Stimulated activated CD8-positive, alpha-beta memory T cell treated with anti-CD3 and anti-CD28 coated beads, Interleukin-7, amount 100 ng/mL, for 4 hours (primary cell): ENCODE measurements around the gene AP2A2.

Source experiments
- DNase-seq, 2 donors: peaks; one replicate each; pipeline ENCODE4 v3.0.0-alpha.2; 2020; ENCODE audit warnings: low read depth in 2 of 2

The AP2A2 gene

DNA sequence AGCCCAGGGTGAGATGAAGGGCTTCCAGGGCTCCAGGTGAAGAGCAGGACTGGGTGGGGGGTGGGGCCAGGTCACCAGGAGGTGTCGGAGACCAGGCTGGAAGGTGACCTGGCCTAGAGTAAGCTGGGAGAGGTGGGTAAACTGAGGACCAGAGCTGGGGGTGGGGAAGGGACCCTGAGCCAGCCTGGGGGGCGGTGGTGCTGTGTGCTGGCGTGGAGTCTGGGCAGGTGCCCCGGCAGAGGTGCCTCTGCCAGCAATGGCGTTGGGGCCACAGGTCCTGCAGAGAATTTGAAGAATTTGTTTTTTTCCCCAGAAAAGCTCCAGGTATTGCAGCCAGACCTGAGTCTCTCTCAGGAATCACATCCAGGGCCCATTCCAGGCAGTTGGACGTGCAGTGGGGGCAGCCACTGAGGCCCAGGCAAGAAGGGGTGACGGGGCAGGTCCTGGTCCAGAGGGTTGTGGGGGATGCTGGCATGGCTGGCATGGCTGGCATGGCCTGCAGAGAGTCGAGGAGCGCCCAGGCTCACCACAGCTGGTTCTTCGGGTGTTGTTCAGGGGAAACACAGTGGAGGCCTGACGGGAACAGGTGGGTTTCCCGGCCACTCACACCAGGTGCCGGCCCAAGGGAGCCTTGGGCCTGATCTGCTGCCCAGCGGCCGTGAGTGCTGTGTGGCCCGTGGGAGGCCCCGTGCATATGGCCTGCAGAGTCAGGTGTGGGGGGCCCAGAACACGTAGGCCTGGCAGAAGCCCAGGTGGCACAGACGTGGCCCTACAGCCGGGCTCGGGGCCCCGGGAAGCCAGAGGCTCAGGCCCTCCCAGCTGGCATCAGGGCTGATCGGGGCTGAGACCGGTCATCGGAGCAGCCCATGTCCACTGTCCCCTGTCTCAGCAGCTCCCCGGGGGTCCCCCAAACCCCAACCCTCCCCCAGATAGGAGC is 117.2 kb downstream of the AP2A2 start:
- DNase-seq = no peak

DNA sequence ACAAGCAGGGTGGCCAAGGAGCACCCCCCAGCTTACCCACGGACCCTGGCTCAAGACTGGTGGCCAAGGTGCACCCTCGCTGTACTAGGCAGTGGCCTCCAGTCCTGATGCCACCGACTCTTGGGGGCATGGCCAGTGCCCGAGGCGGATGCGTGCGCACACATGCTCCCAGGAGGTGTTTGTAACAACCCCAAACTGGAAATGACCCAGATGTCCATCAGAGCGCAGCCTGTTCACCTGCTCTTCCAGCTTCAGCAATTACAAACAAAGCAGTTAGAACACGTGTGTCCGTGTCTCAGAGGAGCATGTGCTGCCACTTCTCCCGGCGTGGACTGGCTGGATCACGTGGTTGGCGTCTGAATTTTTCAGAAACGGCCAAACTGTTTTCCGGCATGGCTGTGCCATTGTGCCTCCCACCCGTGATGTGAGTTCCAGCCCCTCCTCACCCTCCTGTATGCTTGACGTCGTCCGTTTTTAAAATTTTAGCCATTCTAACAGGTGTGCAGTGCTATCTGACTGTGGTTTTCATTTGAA is 118.0 kb downstream of the AP2A2 start:
- no peak for DNase-seq

DNA sequence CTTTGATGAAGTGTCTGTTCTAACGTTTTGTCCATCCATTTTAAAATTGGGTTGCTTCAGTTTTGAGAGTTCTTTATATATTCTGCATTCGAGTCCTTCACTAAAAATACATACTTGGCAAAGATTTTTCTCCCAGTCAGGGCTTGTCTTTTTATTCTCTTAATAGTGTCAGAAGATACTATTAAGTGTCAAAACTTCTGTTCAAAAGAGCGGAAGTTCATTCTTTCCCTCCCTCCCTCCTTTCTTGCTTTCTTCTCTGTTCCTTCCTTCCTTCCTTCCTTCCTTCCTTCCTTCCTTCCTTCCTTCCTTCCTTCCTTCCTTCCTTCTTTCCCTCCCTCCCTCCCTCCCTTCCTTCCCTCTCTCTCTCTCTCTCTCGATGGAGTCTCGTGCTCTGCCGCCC is 118.5 kb downstream of the AP2A2 start:
- no peak for DNase-seq

DNA sequence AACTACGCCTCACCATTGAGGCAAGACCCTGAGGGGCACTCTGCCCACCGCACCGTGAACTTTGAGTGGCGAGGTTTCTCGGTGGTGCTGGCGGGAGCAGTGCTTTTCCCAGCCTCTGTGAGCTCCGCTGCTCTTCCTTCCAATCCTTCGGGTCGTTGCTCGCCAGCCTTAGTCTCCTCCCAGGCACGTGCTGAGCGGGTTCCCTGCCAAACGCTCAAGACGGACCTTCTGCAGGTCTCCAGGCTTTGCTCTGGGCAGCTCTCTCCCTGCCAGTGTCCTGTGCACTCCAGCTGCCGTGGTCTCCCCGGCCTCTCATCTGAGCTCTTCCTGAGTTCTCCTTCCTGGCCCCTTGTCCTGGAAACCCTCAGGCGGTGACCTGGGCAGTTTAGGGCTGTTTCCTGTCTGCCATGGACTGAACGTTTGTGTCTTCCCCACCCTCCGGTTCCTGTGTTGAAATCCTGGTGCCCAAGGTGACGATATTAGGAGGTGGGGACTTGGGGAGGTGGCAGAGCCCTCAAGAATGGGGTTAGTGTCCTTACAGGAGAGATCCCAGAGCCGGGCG is 122.0 kb downstream of the AP2A2 start:
- no peak for DNase-seq

DNA sequence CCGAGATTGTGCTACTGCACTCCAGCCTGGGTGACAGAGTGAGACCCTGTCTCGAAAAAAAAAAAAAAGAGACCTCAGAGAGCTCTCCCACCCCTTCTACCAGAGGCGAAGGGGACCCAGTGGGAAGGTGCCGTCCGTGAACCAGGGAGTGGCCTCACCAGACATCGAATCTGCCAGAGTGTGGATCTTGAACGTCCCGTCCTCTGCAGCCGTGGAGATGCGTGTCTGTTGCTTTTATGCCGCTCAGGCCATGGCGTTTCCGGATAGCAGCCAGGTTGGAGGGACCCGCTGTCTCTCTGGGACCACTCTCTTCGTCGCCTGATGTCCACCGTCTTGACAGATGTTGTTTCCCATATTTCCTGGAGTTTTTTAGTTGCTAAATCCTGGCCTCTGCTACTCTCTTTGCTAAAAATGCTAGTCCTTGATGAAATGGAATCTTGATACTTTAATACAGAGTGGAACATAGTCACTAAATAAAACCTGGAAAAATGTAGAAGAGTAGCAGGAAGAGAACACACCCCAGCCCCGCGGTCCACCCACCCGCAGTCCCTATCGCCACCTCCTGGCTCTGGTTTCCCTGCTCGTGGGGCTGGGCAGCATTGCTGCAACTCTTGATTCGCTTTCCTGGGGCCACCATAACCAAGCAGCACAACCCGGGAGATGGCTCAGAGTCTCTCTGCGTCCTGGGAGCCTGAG is 122.9 kb downstream of the AP2A2 start:
- DNase-seq = no peak

DNA sequence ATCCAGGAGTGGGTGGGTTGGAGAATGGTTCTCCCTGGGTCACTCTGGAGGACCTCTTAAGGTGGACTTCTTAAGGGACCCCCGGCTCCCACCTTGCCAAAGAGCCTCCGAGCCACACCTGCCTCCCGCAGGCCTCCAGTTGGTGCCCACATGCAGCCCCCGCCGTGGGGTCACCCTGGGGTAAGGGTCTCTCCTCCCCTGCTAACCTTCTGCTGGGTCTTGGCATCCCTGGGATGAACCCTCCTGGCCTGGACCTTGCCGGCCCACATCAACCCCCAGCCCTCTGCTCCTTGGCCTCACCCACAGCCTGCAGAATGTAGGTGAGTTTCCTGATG is 123.4 kb downstream of the AP2A2 start:
- DNase-seq = no peak

DNA sequence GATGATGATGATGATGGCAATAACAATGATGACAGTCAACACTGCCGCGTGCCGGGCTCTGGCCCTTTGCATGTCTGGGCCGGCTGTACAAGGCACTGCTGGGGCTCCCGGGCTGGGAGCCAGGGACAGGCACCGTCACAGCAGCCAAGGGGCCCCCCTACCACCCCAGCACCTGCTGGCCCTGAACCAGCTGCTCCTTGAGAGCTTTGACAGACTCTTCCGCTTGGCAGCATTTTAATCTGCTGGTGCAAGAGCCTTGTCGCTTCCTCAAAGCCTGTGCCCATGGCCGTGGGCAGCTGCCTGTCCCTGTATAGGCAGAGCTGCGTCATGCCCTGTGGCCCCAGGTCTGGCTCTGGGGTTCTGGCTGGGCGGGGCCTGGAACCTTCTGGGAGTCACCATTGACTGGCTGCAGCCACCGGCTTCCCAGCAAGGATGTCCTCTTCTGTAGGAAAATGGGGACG is 123.8 kb downstream of the AP2A2 start:
- no peak for DNase-seq

DNA sequence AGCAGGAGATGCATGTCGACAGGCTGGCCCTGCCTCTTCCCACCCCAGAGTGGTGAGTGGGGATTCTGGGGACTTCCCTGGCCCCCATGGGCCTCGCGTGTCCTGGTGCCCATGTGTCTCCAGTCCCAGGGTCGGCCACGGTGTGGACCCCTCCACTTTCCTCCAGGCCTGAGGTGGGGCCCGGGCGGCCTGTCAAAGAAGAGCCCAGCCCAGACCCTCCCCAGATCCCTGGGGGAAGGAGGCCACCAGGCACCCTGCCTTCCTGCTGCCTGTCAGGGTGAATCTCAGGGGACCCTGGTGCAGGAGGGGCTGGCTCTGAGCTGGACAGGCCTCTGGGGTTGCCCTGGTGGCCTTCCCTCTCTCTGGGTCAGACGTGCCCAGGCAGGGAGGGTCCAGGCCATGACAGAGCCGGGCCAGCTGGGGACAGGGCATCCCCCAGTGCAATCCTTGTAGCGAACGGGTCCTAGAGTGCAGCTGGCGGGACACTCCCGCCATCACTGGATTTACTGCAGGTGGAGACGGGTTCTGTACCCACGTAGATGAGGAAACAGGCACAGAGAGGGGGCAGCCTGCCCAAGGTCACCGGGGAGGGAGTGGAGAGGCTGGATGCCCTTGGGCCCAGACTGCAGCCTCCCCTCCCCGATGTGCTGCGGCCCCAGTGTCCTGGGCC is 124.4 kb downstream of the AP2A2 start:
- DNase-seq = no peak

DNA sequence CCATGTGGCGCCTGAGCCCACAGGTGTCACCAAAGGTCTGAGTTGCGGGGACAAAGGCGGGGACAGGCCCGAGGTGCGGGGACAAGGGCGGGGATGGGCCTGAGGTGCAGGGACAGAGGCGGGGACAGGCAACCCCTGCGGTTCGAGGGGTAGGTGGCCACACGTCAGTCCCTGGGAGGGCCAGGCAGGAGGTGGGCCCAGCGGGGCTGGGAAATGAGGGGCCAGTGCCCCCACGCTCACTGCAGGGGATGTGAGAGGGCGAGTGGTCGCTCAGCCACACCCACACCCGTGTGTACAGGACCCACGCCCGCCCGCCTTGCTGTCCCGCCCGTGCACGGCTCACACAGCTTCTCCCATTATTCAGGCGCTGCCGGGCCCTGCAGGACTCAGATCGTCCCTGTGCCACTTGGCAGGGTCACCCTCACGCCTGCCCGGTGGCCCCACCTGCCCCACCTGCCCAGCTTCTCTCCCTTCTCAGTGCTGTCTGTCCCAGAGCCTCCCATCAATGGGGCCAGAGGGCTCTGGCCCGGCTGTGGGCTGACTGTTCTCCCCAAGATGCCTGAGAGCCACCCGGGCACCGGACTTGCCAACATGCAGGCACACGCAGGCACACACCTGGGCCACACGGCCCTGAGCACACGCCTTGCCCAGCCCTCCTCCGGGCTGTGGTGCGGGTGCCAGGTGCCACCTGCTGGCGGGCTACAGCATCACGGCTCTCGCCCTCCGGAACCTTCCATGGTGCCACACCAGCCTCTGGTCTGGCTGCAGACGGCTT is 125.1 kb downstream of the AP2A2 start:
- DNase-seq = peak; percentile 16 to 53

DNA sequence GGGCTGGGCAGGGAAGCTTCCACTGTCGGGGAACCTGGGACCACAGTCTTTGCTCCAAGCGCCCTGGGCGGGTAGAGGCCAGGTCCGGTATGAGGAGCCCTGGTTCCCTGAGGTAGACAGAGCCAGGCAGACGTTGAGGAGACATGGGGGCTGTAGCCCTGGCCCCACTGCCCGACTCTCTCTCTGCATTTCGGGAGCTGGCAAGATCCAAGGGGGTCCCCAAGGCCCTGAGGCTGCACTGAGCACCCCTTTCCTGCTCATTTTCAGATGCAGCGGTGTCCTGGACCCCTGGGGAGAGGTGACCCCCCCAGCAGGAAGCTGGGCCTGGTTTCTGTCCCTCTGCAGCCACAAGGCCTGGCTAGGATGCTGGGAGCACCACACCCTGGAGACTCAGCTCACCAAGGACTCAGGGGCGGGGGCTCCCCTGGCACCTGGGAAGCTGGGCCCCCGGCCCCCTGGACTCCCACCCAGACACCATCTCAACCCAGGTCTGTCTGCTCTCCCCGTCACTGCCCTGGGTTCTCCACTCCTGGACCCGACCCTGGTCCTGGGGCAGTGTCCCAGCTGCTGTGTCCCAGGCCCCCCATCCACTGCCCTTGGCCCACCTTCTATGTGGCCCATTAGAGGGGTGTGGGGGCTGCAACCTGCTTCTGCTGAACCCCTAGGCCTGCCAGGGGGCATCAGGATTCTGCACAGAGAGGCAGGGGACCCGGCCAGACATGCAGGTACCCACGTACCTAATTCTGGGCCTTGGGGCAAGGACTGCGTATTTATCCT is 125.9 kb downstream of the AP2A2 start:
- DNase-seq = no peak

DNA sequence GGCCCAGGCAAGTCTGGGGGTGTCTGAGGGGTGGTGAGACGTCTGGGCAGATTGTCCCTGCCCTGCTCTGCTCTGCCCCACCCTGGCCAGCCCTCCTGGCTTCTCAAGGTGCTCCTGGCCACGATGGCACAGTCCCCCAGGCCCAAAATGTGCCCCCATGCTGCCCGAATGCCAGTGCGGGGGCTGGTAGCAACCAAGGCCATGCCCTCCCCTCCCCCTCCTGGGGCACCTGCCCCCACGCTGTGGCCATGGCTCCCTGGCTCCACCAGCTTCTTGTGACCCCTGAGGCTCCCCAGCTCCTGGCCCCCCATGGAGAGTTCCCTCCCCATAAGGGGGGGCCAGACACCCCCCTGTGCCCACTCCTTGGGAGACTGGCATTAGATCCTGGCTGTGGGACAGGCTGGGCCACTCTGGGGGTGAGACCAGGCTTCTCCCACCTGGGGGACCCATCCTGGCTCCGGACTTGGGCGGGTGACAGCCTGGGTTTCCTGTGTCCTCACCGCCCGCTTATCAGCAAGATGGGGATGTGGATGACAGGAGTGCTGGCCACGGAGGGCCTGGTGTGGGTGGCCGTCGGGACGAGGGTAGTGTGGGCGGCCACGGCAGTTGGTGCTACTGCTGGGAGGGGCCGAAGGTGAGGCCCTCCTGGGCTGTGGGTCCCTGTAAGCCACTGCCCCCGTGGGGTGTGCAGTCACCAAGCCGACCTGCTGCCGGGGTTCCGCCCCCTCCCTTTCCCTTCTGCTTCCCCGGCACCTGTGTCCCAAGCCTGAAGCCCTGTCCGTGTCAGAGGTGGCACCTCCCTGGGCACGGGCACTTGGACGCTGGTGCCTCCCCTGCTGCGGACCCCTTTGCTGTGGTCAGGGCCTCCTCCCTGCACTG is 126.7 kb downstream of the AP2A2 start:
- no peak for DNase-seq

DNA sequence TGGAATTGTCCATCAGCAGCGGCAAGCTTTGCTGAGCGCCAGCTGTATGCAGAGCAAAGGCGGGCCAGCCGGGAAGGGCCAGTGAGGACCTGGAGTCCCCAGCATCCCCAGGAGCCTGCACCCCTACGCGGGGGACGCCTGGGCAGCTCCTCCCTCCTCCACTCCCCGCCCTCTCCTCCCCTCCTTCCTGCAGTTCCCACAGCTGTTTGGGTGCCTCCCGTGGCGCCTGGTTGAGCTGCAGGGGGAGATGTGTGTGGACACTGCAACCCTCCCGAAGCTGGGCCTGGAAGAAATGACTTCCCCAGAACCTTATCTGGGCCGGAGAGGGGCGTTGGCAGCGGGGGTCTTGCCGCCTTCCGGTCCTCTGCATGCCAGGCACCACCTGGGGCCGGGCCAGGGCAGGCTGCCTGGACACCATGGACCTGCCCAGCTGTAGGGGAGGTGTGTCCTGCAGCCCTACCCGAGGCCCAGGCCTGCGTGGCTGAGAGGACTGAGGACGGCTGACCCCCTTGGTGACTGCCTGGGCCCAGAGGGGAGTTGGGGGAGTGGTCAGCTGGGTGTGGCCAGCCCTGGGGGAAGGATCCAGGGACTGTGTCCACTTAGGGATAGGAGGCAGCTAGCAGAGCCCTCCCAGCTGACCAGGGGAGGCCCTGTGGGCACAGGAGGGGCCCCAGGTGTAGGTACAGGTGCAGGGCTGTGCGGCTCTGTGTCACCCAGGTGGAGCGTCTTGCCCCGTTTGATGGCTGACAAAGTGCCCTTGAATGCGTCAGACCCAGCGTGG is 127.6 kb downstream of the AP2A2 start:
- DNase-seq = no peak

DNA sequence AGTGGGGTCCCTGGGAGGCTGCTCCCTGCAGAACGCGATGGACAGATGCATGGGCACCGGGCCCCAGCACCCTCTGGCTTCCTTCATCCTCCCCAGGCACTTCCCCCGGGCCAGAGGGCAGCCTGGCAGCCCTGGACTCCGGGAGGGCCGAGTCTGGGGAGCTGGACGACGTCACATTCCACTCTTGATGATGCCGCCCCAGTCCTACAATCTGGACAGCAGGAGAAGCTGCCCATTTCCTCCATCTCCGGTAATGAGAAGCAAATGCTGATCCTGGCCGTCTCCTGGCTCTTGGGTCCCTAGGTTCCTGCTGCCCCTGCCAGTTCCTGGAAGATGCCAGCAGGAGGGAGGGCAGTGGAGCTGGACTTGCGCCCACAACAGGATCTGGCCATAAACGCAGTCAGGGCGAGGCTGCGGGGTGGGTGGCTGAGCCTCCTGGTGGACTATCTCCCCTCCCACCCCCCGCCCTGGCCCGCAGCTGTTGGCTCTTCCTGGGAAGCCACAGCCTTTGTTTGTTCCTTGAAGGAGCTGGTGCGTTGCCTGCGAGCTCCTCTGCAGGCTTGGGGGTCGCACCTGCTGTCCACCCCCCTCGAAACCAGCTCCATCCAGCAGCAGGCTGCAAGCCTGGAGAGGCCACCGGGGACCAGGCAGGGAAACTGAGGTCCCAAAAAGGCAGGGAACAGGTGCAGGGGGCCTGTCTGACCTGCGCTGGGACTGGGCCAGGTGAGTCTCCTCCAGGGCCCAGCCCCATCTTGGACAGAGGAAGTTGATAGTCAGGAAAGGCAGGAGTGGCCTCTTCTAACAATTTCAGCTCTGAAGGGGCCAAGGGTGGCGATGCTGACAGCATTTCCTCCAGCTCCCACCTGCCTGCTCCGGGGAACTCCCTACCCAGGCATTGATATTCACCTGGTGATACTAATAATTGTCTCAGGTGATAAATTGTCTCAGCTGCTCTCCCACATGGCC is 128.8 kb downstream of the AP2A2 start:
- no peak for DNase-seq

DNA sequence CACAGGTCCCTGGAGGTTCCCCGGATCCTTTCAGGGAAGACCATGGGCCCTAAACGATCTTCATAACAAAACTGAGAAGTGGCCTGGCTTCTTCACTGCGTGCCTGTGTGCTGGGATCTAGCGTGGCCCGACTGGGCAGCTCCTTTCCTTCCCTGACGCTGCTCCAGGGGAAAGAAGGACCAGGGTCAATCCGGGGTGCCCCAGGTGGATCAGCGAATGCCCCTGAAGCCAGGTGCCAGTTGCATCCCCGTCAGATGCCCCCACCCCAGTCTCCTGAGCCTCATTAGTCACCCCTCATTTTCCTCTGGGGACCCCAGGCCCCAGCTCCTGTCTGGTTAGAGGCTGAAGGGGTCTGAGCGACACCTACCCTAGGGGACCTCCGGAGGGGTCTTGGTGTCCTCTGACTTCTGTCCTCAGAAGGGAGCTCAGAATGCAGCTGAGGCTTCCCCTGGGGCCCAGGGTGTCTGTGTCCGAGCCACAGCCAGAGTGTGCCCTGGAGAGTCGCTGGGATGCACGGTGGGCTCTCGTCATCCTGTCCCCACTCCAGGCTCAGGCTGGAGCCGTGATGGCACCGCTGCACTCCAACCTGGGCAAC is 129.5 kb downstream of the AP2A2 start:
- no peak for DNase-seq

DNA sequence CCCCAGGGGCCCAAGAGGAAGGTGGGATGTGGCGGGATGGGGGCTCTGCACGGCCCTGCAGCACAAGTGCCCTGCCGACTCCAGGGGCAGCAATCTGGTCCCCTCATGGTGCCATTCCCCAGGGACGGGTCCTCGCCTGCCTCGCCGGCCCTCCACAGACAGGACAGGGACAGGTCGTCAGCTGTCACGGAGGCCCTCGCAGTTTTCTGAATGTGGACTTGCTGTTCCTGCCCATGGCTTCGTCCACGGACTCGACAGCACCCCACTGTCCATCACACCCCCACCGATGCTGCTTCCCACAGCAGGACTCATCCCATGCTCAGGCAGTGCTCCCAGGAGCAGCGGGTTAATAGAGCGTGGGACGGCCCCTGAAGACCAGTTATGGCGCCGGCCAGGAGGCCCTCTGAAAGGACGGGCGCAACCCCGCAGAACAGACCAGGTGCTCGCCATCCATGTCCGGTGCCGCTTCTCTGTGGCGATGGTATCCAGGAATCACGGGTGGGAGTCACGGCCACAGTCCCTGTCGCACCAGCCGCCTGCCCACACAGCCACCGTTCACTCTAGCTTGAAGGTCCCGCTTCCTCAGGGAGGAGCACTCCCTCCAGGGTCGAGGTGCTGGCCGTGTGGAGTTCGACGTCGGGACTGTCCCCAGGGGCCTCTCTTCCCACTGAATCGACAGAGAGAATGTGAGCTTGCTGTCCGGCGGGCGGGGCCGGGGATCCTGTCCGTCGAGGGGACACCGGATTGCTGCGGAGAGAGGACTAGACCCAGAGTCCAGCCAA is 130.5 kb downstream of the AP2A2 start:
- DNase-seq = no peak

DNA sequence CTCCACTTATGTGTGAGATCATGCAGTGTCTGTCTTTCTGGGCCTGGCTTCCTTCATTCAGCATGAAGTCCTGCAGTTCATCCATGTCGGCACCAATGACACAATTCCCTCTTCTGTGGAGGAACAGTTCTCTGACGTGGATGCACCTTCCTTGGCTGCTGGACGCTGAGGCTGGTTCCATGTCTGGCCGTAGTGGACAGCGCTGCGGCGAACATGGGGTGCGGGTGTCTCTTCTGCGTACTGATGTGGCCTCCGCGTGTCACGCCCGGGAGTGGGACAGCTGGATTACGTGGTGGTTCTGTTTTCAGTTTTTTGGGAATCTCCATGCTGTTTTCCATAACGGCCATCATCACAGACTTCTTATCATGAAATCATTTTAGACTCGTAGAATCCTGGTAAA is 132.1 kb downstream of the AP2A2 start:
- no peak for DNase-seq
